GM10847 (cell line): ENCODE measurements around the gene PHACTR3.

ENCODE experiments used
- POLR2A ChIP-seq: IDR thresholded peaks from 2 replicates; pipeline ENCODE4 v1.6.1; 2011; ENCODE audit not compliant: insufficient read length; ENCODE audit errors: extremely low read depth

The PHACTR3 gene

DNA sequence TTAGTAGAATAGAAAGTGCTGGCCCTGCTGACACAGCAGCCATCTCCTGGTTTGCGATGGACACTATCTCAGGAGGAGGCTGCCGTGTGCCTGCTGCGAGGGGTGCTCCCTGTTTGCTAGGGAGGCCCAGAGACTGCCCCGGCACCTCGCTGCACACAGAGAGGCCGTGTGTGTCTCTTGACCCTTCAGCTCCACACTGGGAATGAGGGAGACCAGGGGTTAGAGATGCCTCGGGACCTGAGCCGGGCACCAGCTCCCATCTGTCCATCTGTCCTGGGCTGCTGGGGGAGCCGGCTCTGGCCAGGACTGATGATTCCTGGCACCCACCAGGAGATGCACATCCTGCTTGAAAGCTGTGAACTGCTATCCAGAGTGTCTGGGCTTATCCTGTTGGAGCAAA lies 18.2 kb downstream of the PHACTR3 start:
- TF ChIP-seq POLR2A = no peak

DNA sequence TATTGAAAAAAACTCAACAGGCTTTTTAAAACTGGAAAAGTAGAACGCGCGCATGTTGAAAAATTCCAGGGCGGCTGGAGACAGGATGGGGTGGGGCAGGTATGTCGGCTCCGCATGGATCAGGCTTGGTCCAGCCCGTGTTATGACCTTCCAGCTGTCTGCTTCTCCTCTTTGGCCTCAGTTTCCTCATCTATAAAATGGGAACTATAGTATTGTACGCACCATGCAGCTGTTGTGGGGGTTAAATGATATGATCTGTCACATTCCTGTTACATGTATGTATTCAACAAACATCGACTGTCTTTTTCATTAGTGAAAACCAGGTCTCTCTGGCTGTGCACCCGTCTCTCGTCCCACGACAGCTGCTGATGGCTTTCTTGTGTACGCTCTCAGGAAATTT lies 18.8 kb downstream of the PHACTR3 start:
- TF ChIP-seq POLR2A = no peak

DNA sequence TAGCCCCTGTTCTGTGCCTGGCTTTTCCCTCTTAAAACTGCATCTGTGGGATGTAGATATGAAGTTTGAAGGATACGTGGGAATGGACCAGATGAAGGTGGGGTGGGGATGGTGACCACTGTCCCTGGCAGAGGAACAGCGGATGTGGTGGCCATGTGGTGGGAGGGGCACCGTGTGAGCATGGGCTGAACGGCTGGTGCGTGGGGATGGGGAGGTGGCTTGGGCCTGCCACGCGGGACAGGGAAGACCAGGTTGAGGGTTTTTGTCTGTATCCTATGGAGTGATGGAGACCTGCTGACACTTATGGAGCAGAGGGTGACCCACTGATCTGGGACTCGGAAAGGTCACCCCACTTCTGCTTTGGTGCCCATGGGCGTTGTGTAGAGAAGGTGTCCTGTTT lies 19.2 kb downstream of the PHACTR3 start:
- no peak for TF ChIP-seq POLR2A

DNA sequence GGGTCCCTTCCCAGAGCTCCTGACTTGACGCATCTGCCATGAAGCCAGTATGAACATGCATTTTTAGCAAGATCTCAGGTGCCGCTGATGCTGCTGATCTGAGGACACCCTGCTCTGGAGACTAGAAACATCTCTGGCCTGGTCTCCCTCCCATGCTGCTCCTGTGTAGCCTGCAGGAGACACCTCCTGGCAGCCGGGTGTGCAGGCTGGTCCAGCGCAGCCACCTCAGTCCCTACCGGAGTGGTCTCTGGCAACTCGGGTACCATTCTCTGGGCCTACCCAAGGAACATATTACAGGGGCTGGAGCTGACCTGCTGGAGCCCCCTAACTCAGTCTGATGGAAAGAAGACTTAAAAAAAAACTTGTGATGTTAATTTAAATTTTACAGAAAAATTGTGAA lies 20.1 kb downstream of the PHACTR3 start:
- TF ChIP-seq POLR2A = no peak

DNA sequence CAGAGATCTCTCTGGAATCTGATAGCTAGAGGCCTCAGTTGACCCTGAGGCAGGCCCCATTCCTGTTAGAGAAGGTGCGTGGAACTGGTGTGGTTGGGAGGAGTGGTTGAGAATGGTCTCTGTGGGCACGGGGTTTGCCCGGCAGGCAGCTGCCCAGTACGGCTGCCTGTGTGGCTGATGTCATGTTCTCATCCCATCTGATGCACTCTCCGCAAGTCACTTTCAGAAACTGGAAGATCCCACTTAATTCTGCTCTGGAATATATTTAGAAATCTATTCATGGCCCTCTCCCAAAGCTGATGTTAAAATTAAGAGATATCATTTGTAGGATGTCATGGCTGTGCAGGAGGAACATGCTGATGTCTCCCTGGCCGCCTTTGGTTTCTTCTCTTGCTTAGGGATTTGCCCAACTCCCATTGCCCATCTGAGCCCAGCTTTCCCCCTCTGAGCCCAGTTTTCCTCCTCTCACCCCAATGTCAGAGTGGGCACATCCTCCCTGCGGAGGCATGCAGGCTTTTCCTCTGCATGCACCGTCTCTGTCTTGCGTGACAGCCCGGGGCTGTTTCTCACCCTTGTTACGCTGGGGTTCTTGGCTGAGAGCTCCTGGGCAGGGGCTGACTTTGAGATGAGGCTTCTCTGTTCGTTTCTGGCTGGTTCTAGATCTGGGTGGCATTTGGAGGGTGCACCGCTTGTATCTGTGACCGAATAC lies 21.0 kb downstream of the PHACTR3 start:
- TF ChIP-seq POLR2A = no peak

DNA sequence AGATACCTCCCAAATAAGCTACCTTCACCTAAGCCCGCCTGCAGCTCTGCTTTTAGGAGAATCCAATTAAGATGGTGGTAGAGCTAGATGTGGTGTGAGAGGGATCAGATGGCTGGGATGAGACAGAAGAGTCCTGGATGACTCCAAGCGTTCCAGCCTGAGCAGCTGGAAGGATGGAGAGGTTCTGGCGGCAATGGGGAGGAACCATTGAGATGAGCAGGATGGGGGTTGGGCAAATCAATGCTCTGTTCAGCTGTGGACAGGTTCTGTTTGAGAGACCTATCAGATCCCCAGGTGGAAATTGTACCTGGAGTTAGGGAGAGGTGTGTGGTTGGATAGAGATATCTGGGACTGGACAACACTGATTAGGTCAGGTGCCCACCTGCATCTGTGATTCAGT lies 23.0 kb downstream of the PHACTR3 start:
- no peak for TF ChIP-seq POLR2A

DNA sequence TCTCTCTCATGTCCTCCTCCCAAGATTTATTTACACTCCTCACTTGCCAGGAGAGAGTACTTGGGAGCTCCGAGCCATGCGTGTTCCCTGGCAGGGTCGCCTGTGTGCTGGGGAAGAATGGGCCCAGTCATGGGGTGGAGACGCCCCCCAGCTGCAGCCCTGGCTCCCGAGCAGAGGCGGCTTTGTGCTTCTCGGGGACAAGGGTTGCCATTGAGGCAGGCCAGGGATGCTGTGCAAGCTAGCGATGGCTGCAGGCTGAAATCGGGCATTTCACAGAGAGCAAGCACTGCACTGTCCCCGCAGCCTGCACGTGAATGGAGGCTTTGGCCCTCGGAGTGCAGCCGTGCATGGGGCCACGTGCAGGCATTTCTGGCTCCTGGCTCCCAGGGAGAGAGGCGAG lies 23.8 kb downstream of the PHACTR3 start:
- TF ChIP-seq POLR2A = no peak

DNA sequence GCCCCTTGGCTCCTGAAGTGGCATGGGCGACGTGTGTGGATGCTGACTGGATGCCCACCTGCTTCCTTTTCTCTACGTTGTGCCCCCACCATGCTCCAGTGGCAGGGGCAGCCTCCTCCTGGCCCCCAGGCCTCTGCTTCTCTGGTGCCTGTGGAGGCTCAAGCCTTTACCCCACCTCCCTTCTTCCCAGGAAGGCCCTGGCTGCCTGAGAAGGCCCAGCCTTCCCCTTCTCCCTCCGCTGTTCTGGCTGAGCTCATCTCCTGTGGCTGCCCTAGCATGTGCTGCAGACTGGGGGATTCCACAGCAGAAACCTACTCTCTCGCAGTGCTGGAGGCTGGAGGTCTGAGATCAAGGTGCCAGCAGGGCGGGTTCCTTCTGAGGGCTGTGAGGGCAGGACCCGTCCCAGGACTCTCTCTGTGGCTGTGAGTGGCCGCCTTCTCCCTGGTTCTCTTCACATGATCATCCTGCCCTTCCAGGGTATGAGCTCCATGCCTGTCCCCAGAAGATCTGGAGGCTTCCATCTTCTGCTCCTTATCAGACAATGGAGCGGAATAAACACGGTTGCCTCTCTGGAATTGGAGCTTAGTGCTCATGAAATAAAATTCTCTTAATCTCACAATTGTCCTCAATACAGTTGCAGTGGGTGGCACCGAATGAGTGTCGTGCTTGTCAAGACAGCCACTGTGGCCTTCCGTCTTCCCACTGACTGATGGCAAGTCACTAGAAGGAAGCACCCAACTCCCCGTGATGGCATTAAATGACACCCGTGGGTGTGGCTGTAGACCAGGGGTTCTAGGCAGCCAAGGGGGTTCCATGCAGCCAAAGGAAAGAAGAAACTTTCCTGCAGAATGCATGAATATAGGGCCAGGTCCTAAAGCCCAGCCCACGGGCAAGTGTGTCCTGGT lies 25.1 kb downstream of the PHACTR3 start:
- no peak for TF ChIP-seq POLR2A

DNA sequence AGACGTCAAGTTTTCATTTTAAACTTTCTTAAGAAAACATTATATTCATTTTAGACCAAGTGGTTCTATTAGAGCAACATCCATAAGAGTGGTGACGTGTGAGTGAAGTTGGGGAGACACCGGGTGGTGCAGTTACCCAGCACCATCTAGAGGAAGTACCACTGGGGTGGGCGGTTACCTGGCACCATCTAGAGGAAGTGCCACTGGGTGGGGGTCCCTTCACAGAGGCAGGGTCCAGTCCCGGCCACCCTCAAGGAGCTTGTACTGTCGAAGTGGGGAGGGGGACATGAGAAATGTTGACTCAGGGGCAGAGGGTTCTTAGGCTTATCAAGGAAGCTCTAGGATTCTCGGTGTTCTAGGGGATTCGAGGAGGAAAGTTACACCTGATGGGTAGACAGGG lies 26.2 kb downstream of the PHACTR3 start:
- TF ChIP-seq POLR2A = no peak

DNA sequence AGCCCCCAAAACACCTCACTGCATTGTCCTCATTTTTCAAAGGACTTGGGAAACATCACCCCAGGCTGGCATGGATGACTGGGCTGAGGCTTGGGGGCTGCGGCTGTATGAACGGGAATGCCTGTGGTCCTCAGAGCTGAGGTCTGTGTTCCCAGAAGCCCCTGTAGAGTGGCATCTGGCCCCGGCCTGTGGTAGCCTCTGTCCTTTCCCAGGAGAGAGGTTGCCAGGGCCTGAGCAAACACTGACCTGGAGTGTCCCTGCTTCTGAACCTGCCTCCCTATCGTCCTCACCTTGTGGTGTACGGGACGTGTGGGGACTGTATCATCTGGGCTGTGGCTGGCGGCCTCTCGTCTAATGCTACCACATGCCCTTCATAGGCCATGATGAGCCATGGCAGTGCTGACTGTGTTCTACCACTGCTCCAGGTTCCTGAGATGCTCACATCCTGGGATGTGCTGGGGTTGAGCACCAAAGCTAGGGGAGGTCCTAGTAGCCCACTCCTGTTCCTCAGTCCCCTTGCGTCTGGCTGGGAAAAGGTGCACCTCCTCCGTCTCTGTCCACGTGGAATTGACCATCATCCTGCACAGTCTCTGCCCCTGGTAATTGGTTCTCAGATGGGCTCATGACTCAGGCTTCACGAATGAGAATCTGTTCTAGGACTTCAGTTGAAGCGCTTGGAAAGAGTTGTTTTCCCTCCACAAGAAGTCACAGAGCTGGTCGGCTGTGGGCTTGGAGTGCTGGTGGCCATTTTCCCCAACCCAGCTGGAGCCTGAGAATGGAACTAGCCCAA lies 27.6 kb downstream of the PHACTR3 start:
- no peak for TF ChIP-seq POLR2A

DNA sequence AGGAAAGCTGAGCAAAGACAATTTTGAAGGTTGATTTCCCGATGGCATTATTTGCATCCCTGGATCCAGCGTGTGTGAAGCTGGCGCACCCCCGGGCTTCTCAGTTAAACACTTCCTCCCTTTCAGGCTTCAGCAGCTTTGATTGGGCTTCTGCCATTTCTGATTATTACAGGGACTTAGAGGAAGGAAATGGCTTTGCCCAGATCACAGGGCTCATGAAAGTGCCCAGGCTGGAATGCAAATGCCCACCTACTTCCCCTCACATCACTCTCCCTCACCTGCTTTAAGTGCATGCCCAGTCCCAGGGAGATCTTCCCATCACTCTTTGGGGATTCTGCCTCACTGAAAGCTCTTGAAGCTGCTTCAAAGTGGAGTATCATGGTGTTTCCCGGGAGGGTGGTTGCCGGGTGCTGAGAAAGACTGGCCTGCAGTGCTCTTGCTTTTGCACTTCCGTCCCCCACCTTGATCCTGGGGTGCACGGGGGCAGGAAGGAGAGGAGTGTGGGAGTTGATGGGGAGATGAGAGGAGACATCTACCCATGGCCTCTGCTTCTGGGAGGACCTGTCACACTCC lies 28.3 kb downstream of the PHACTR3 start:
- no peak for TF ChIP-seq POLR2A

DNA sequence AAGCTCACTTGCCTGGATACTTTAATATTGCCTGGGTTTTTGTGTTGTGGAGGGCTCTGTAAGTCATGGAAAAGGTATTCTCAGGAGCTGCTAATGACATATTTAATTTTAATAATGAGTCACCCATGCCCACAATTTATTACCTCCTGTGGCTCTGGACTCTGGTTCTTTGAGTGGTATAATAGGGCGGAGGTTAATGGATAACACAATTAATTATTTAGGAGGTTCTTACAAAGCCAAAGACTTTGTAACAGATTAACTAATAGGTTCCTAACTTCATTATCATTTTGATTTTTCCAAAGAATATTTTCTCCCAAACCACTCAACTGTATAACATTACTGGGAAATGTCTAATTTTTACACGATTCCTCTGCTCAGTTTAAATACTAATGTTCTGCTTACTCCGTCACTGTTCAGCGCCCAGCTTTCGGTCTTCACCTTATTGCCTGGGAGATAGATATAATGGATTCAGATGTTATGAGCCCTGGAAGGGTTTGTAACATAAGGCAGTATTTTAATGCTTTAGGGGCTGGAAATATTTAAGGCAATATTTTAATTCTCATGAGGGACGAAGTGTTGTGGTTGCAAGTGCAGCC lies 29.4 kb downstream of the PHACTR3 start:
- no peak for TF ChIP-seq POLR2A

DNA sequence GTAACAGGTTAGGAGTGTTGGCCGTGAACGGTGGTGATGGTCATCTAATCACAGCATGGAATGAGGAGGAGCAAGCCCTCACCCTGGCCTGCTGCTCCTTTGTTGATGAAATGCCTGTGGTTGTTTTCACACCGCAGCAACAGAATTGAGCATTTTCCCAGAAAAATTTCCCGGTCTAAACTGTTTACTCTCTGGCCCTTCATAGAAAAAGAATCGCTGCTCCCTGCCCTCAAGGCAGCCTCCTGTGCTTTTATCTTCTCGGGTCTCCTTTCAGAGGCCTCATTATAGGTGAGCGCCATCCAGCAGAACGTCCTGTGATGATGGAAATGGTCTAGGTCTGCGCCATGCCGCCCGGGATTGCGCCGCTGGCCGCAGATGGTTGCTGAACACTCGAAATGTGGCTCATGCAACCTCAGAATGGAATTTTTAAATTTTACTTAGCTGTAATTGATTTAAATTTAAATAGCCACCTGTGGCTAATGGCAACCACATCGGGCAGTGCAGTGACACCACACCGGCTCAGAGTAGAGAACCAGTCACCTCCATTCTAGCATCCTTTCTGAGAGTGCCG lies 30.2 kb downstream of the PHACTR3 start:
- no peak for TF ChIP-seq POLR2A

DNA sequence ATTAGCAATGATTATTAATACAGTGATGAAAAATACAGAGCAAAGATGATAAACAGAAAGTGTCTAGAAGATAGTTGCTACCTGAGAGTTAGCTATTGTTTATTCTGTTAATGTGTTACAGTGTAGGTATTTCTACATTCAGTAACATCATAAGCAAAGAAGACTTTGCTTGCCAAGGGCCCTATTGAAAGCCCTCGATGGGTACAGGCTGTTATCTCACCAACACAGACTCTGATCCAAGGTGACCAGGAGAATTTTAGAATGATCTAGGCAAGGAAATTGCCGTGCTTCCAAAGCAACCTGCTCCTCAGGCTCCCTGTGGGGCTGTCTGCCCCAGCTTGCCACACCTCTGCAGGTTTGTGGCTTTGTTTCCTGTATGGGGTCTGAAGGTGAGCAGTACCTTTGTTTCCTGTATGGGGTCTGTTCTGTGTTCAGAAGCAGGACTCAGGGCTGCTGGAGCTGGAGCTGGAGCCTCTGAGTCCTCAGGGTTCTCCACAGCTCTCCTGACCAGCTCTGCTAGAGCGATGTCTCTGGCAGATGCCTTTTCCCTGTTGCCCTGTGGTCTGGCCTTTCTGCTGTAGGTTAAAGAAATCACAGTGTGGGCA lies 32.5 kb downstream of the PHACTR3 start:
- TF ChIP-seq POLR2A = no peak
